SK-N-SH (cell line): ENCODE results near the gene DNMBP. TPM values are rescaled to one million over a fixed set of nuclear protein-coding genes. Genes with fewer than 3 reads are reported as not detected.

Source experiments
- CTCF ChIA-PET: fragments of 300-600, 350-600 bp; formaldehyde crosslinking; extraction: SDS; loops from one replicate; lab custom pipeline; 2021; lab: Yijun Ruan, JAX
- POLR2A ChIA-PET: fragments of 350-600 bp; sonication (Branson Sonifier 250); formaldehyde crosslinking; extraction: SDS; loops from one replicate; lab custom pipeline; 2020; ENCODE audit warnings: antibody characterized with exemption, inconsistent platforms; lab: Yijun Ruan, JAX
- DNase-seq: peaks from one replicate; pipeline ENCODE4 v3.0.0; 2012
- H2AFZ ChIP-seq: fragments of 200-600 bp; sonication (generic); 2 replicates; pipeline ENCODE4 v1.8.1; 2016; ENCODE audit warnings: antibody characterized with exemption, mild to moderate bottlenecking, low read depth
- H3F3A ChIP-seq: fragments of 200-600 bp; sonication (generic); replicated peaks from 2 replicates; pipeline ENCODE3; 2016; ENCODE audit warnings: antibody characterized with exemption, mild to moderate bottlenecking; ENCODE audit not compliant: insufficient read depth
- H3K27ac ChIP-seq, 2 experiments: fragments of 200-500 bp in 1 of 2; fragments of 200-600 bp in 1 of 2; sonication (Bioruptor generic) in 1 of 2; sonication (generic), shearing (Covaris generic) in 1 of 2; 2 replicates each; pipeline versions ENCODE4 v1.5.1 to v1.6.1; 2014 to 2016; ENCODE audit warnings: low read depth in 2 of 2, inconsistent platforms in 1 of 2, low read length in 1 of 2, mild to moderate bottlenecking in 1 of 2, mixed read lengths in 1 of 2
- H3K27me3 ChIP-seq: fragments of 200-600 bp; sonication (generic), shearing (Covaris generic); 2 replicates; pipeline ENCODE4 v1.6.1; 2016; ENCODE audit warnings: mixed run types; ENCODE audit not compliant: insufficient read depth
- H3K36me3 ChIP-seq, 2 experiments: fragments of 200-500 bp in 1 of 2; fragments of 200-600 bp in 1 of 2; sonication (Bioruptor generic) in 1 of 2; sonication (generic) in 1 of 2; replicated peaks in 1 of 2; 2 replicates each; pipeline versions ENCODE3 to v1.5.1; 2014 to 2016; ENCODE audit warnings: low read length in 1 of 2, mild to moderate bottlenecking in 1 of 2; ENCODE audit not compliant: insufficient read depth in 2 of 2, control insufficient read depth in 1 of 2
- H3K4me1 ChIP-seq, 2 experiments: fragments of 200-500 bp in 1 of 2; fragments of 200-600 bp in 1 of 2; sonication (Bioruptor generic) in 1 of 2; sonication (generic), shearing (Covaris generic) in 1 of 2; 2 replicates each; pipeline versions ENCODE4 v1.5.1 to v1.6.1; 2014 to 2016; ENCODE audit warnings: low read depth in 1 of 2, low read length in 1 of 2, mixed run types in 1 of 2; ENCODE audit not compliant: insufficient read depth in 2 of 2, control insufficient read depth in 1 of 2
- H3K4me2 ChIP-seq: fragments of 200-600 bp; sonication (generic), shearing (Covaris generic); 2 replicates; pipeline ENCODE4 v1.6.1; 2017; ENCODE audit warnings: mixed run types
- H3K4me3 ChIP-seq, 2 experiments: fragments of 200-500 bp in 1 of 2; fragments of 200-600 bp in 1 of 2; sonication (Bioruptor generic) in 1 of 2; sonication (generic), shearing (Covaris generic) in 1 of 2; 2 replicates each; pipeline versions ENCODE4 v1.5.1 to v1.8.1; 2014 to 2016; ENCODE audit warnings: low read depth in 2 of 2, inconsistent platforms in 1 of 2, low read length in 1 of 2, mild to moderate bottlenecking in 1 of 2, mixed read lengths in 1 of 2, moderate library complexity in 1 of 2
- H3K79me2 ChIP-seq: fragments of 200-600 bp; sonication (generic); 2 replicates; pipeline ENCODE4 v1.8.1; 2017; ENCODE audit warnings: mild to moderate bottlenecking; ENCODE audit not compliant: insufficient read depth
- H3K9ac ChIP-seq: fragments of 200-600 bp; sonication (generic); 2 replicates; pipeline ENCODE4 v1.6.1; 2017; ENCODE audit warnings: mixed run types
- H3K9me2 ChIP-seq: fragments of 200-600 bp; sonication (generic); 2 replicates; pipeline ENCODE4 v1.6.1; 2017; ENCODE audit warnings: mixed run types
- H3K9me3 ChIP-seq: fragments of 200-600 bp; sonication (generic); 2 replicates; pipeline ENCODE4 v1.6.1; 2017; ENCODE audit warnings: mixed run types, mild to moderate bottlenecking, moderate library complexity
- H4K20me1 ChIP-seq: fragments of 200-600 bp; sonication (generic); 2 replicates; pipeline ENCODE4 v1.6.1; 2017; ENCODE audit warnings: mild to moderate bottlenecking, mixed run types; ENCODE audit not compliant: insufficient read depth
- ELF1 ChIP-seq: IDR thresholded peaks from 2 replicates; pipeline ENCODE4 v1.4.0; 2012
- EP300 ChIP-seq, 2 experiments: IDR thresholded peaks; 2 replicates each; pipeline versions ENCODE4 v1.4.0 to v1.6.1; 2012; ENCODE audit warnings: borderline replicate concordance in 1 of 2, low read depth in 1 of 2, low read length in 1 of 2
- EZH2phosphoT487 ChIP-seq: fragments of 200-600 bp; sonication (generic); IDR thresholded peaks from 2 replicates; pipeline ENCODE4 v1.6.1; 2017; ENCODE audit warnings: low read depth, mixed run types, mild to moderate bottlenecking, antibody characterized with exemption, moderate library complexity, borderline replicate concordance
- GATA2 ChIP-seq: sonication (generic); formaldehyde crosslinking; IDR thresholded peaks from 2 replicates; pipeline ENCODE4 v1.5.0; 2020; ENCODE audit warnings: mild to moderate bottlenecking, missing genetic modification reagents
- MEF2A ChIP-seq: IDR thresholded peaks from 2 replicates; pipeline ENCODE4 v1.4.0; 2012; ENCODE audit warnings: low read depth, borderline replicate concordance
- NRF1 ChIP-seq: IDR thresholded peaks from 2 replicates; pipeline ENCODE4 v1.6.1; 2012; ENCODE audit warnings: low read depth, mild to moderate bottlenecking, low read length
- POLR2AphosphoS5 ChIP-seq: IDR thresholded peaks from 2 replicates; pipeline ENCODE4 v1.6.1; 2012; ENCODE audit warnings: low read depth, low read length
- RAD21 ChIP-seq: IDR thresholded peaks from 2 replicates; pipeline ENCODE4 v1.6.1; 2012; ENCODE audit warnings: mild to moderate bottlenecking, low read length
- RFX5 ChIP-seq: IDR thresholded peaks from 2 replicates; pipeline ENCODE4 v1.6.1; 2012; ENCODE audit warnings: mild to moderate bottlenecking, improper control_type of control experiment, low read length
- SIN3A ChIP-seq: IDR thresholded peaks from 2 replicates; pipeline ENCODE4 v1.6.1; 2012; ENCODE audit warnings: low read depth, mild to moderate bottlenecking, low read length, moderate library complexity, borderline replicate concordance
- SMC3 ChIP-seq: IDR thresholded peaks from 2 replicates; pipeline ENCODE4 v1.6.1; 2012; ENCODE audit warnings: low read depth, low read length, improper control_type of control experiment
- YY1 ChIP-seq: IDR thresholded peaks from 2 replicates; pipeline ENCODE4 v1.4.0; 2012; ENCODE audit warnings: low read depth, mild to moderate bottlenecking
- WGBS: methylation state at CpG from one replicate; pipeline ENCODE4 v1.1.6; 2017; ENCODE audit warnings: low lambda C conversion rate; 5-methylcytosine and 5-hydroxymethylcytosine counted together
- polyA plus RNA-seq, 3 experiments: library from polyadenylated mRNA; depleted of rRNA; stranded (reverse); fragments of >200 nt; gene quantifications; 2 replicates each; pipeline ENCODE4 v1.2.3, GENCODE V29; 2012
- TF ChIP-seq, protein P1 (sequence below): fragments of 150-350 bp; IDR thresholded peaks from 2 replicates; pipeline ENCODE4 v1.6.1; 2016; ENCODE audit warnings: mild to moderate bottlenecking, low read depth, low read length
- TF ChIP-seq, protein P2 (sequence below): IDR thresholded peaks from 2 replicates; pipeline ENCODE4; 2012
- TF ChIP-seq, protein P3 (sequence below): IDR thresholded peaks from 2 replicates; pipeline ENCODE4 v1.6.1; 2012; ENCODE audit warnings: mild to moderate bottlenecking, low read depth, low read length, moderate library complexity
- TF ChIP-seq, protein P4 (sequence below): IDR thresholded peaks from 2 replicates; pipeline ENCODE4 v1.4.0; 2012; ENCODE audit warnings: low read depth, borderline replicate concordance
- TF ChIP-seq, protein P5 (sequence below): IDR thresholded peaks from 2 replicates; pipeline ENCODE4 v1.4.0; 2012; ENCODE audit warnings: low read depth, borderline replicate concordance

DNMBP gene
- polyA plus RNA-seq, 1 of the 3 experiments (the other 2 are of a cell fraction), result 40.2 TPM

DNA sequence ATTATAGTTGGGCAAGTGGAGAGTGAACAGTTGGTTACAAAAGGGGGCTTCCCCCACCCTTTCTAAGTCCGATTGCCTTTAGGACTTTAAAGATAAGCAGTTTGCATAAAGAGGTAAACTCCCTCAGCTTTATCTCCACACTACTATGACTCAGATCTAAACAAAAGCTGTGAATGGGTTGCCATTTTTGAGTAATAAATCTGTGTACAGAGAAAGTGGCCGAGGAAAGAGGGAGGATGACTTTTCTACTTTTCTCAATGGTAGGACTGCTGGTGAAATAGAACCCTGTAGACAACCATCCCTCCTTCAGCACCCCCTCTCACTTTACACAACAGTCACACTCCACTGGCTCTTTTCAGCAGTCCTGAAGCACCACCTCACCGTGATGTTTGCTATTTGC lies 71.2 kb downstream of the DNMBP start:
- Histone ChIP-seq H3K27me3 (no peaks in the 10 kb centered on the region), H3K4me3 (no peak overlapping the region), H3K9ac (no peak overlapping the region), H3K36me3 (peaks cover 0 to 40% of the 10 kb centered on the region in 2 experiments), H3K4me2 (no peak overlapping the region), H3K27ac (peak overlapping the region in 1 of 2 experiments; percentile 31; a peak in 1 of 4 replicates), H3K4me1 (peaks cover 0 to 12% of the 10 kb centered on the region in 2 experiments; a peak in 1 of 4 replicates), H2AFZ (no peak overlapping the region), H3K9me2 (no peaks in the 10 kb centered on the region), H3K79me2 (peaks cover 95% of the 10 kb centered on the region), H3F3A (peaks cover 32% of the 10 kb centered on the region), H3K9me3 (no peaks in the 10 kb centered on the region), H4K20me1 (peaks cover 48% of the 10 kb centered on the region)
- ChIA-PET POLR2A (no interaction called here), CTCF (no interaction called here)
- WGBS, result 75% methylated on average over 3 of the region's 3 CpGs
- DNase-seq, result no peak
- no peak for TF ChIP-seq RFX5
- TF ChIP-seq MEF2A, result no peak
- no peak for TF ChIP-seq POLR2AphosphoS5
- no peak for TF ChIP-seq NRF1
- TF ChIP-seq GATA2, result no peak
- TF ChIP-seq, protein P1, sequence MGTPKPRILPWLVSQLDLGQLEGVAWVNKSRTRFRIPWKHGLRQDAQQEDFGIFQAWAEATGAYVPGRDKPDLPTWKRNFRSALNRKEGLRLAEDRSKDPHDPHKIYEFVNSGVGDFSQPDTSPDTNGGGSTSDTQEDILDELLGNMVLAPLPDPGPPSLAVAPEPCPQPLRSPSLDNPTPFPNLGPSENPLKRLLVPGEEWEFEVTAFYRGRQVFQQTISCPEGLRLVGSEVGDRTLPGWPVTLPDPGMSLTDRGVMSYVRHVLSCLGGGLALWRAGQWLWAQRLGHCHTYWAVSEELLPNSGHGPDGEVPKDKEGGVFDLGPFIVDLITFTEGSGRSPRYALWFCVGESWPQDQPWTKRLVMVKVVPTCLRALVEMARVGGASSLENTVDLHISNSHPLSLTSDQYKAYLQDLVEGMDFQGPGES, result no peak
- TF ChIP-seq, protein P2, sequence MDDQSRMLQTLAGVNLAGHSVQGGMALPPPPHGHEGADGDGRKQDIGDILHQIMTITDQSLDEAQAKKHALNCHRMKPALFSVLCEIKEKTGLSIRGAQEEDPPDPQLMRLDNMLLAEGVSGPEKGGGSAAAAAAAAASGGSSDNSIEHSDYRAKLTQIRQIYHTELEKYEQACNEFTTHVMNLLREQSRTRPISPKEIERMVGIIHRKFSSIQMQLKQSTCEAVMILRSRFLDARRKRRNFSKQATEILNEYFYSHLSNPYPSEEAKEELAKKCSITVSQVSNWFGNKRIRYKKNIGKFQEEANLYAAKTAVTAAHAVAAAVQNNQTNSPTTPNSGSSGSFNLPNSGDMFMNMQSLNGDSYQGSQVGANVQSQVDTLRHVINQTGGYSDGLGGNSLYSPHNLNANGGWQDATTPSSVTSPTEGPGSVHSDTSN, result no peak
- TF ChIP-seq YY1, result no peak
- TF ChIP-seq EP300 (IDR thresholded peaks at IDR 0.05; ENCODE audit: borderline replicate concordance in 1 of 2, low read depth in 1 of 2, low read length in 1 of 2), result no peak
- no peak for TF ChIP-seq SIN3A
- TF ChIP-seq, protein P3, sequence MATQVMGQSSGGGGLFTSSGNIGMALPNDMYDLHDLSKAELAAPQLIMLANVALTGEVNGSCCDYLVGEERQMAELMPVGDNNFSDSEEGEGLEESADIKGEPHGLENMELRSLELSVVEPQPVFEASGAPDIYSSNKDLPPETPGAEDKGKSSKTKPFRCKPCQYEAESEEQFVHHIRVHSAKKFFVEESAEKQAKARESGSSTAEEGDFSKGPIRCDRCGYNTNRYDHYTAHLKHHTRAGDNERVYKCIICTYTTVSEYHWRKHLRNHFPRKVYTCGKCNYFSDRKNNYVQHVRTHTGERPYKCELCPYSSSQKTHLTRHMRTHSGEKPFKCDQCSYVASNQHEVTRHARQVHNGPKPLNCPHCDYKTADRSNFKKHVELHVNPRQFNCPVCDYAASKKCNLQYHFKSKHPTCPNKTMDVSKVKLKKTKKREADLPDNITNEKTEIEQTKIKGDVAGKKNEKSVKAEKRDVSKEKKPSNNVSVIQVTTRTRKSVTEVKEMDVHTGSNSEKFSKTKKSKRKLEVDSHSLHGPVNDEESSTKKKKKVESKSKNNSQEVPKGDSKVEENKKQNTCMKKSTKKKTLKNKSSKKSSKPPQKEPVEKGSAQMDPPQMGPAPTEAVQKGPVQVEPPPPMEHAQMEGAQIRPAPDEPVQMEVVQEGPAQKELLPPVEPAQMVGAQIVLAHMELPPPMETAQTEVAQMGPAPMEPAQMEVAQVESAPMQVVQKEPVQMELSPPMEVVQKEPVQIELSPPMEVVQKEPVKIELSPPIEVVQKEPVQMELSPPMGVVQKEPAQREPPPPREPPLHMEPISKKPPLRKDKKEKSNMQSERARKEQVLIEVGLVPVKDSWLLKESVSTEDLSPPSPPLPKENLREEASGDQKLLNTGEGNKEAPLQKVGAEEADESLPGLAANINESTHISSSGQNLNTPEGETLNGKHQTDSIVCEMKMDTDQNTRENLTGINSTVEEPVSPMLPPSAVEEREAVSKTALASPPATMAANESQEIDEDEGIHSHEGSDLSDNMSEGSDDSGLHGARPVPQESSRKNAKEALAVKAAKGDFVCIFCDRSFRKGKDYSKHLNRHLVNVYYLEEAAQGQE, result no peak
- no peak for TF ChIP-seq EZH2phosphoT487
- TF ChIP-seq, protein P4, sequence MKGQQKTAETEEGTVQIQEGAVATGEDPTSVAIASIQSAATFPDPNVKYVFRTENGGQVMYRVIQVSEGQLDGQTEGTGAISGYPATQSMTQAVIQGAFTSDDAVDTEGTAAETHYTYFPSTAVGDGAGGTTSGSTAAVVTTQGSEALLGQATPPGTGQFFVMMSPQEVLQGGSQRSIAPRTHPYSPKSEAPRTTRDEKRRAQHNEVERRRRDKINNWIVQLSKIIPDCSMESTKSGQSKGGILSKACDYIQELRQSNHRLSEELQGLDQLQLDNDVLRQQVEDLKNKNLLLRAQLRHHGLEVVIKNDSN, result no peak
- no peak for TF ChIP-seq SMC3
- TF ChIP-seq, protein P5, sequence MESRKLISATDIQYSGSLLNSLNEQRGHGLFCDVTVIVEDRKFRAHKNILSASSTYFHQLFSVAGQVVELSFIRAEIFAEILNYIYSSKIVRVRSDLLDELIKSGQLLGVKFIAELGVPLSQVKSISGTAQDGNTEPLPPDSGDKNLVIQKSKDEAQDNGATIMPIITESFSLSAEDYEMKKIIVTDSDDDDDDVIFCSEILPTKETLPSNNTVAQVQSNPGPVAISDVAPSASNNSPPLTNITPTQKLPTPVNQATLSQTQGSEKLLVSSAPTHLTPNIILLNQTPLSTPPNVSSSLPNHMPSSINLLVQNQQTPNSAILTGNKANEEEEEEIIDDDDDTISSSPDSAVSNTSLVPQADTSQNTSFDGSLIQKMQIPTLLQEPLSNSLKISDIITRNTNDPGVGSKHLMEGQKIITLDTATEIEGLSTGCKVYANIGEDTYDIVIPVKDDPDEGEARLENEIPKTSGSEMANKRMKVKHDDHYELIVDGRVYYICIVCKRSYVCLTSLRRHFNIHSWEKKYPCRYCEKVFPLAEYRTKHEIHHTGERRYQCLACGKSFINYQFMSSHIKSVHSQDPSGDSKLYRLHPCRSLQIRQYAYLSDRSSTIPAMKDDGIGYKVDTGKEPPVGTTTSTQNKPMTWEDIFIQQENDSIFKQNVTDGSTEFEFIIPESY, result no peak
- no peak for TF ChIP-seq RAD21
- TF ChIP-seq ELF1, result no peak
